ENCODE results near the gene SLCO4A1. TPM values are rescaled to one million over a fixed set of nuclear protein-coding genes. Genes with fewer than 3 reads are reported as not detected.

The SLCO4A1 gene
- total and polyA plus RNA-seq, 9 of the 15 experiments (the other 6 are each of a cell fraction or from before 2014, with no cell fraction given), result 1.6 to 21.9 (median 12.8) TPM

DNA sequence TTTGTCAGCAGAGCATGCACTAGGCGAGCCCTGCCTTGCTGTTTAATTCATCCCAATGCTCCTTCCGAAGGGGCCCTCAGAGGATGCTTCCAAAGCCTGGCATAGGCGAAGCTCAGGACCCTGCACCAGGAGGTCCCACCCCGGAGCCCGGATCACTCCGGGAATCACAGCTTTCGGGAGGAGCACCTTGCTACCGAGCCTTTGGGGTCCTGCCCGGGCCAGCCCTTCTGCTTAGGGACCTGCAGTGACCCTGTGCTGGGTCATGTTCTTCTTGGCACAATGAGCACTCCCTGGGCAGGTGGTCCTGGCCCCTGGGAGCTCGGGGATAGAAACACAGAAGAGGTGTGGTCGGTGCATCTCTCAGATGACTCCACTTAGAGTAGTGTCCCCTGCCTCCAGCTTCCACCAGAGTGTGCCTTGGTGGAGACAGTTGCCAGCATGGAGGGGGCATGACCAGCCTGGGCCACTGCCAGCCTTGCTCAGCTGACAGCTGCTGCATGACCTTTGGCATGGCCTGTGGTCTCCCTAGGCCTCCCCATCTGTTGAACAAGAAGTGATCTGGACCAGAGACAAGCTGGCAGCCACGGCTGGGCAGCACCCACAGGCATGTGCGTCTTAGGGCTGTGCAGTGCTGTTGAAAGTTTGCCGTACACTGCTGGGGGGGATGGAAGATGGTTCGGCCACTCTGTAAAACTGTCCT is 44.7 kb upstream of the SLCO4A1 start:
- no peak for FAIRE-seq
- Histone ChIP-seq H3K36me3 (ENCODE audit: control insufficient read depth, insufficient read depth, low read length) (no peaks in the 10 kb centered on the region), H3K9ac (ENCODE audit: insufficient read depth in 1 of 2, low read depth in 2 of 2, low read length in 2 of 2) (no peak overlapping the region), H3K9me3 (replicated peaks; ENCODE audit: control insufficient read depth, insufficient read depth, low read depth, low read length) (no peaks in the 10 kb centered on the region), H2AFZ (ENCODE audit: low read depth, low read length) (no peak overlapping the region), H4K20me1 (replicated peaks; ENCODE audit: control insufficient read depth, insufficient read depth, low read length) (peaks cover 11% of the 10 kb centered on the region; the same call in 1 of the 2 replicates), H3K4me2 (ENCODE audit: insufficient read depth, low read length) (no peak overlapping the region), H3K27me3 (ENCODE audit: control insufficient read depth in 2 of 2, insufficient read depth in 2 of 2, low read length in 2 of 2) (peaks cover 50 to 81% of the 10 kb centered on the region in 2 experiments), H3K4me1 (replicated peaks in 1 of 2; ENCODE audit: control insufficient read depth in 2 of 2, insufficient read depth in 2 of 2, low read length in 2 of 2) (peaks cover 17 to 35% of the 10 kb centered on the region in 2 experiments; a peak in 4 of 5 replicates), H3K27ac (ENCODE audit: extremely low read depth, low read depth, low read length) (no peak overlapping the region), H3K79me2 (ENCODE audit: control insufficient read depth, insufficient read depth, low read length) (no peaks in the 10 kb centered on the region), H3K4me3 (no peak overlapping the region), H3K9me1 (ENCODE audit: control insufficient read depth, insufficient read depth, low read length) (peaks cover 3% of the 10 kb centered on the region)
- DNase-seq (ENCODE audit: extremely low read depth in 1 of 4, low spot score in 3 of 4), result no peak
- POLR2A ChIA-PET, result interaction anchor here (0.6 kb wide), 1 partner anchor 190 kb away, joined by 3 read pairs; no protein-coding TSS in a partner anchor
- ATAC-seq, result no peak
- intact Hi-C loops (cut with micrococcal nuclease), result no loop called here
- no peak for TF ChIP-seq ZNF561 (CRISPR knock-in tag; conservative IDR thresholded peaks at IDR 0.05)
- TF ChIP-seq DMBX1 (CRISPR knock-in tag; IDR thresholded peaks at IDR 0.05; ENCODE audit: borderline replicate concordance), result no peak
- TF ChIP-seq NR3C1 (CRISPR knock-in tag; IDR thresholded peaks at IDR 0.05), result no peak
- no peak for TF ChIP-seq SNRNP70 (optimal IDR thresholded peaks at IDR 0.05; ENCODE audit: low read depth, low read length)
- TF ChIP-seq, protein P1, sequence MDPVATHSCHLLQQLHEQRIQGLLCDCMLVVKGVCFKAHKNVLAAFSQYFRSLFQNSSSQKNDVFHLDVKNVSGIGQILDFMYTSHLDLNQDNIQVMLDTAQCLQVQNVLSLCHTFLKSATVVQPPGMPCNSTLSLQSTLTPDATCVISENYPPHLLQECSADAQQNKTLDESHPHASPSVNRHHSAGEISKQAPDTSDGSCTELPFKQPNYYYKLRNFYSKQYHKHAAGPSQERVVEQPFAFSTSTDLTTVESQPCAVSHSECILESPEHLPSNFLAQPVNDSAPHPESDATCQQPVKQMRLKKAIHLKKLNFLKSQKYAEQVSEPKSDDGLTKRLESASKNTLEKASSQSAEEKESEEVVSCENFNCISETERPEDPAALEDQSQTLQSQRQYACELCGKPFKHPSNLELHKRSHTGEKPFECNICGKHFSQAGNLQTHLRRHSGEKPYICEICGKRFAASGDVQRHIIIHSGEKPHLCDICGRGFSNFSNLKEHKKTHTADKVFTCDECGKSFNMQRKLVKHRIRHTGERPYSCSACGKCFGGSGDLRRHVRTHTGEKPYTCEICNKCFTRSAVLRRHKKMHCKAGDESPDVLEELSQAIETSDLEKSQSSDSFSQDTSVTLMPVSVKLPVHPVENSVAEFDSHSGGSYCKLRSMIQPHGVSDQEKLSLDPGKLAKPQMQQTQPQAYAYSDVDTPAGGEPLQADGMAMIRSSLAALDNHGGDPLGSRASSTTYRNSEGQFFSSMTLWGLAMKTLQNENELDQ (CRISPR knock-in tag; IDR thresholded peaks at IDR 0.05; ENCODE audit: borderline replicate concordance), result no peak
- TF ChIP-seq SIX5 (IDR thresholded peaks at IDR 0.05; ENCODE audit: borderline replicate concordance in 1 of 2, insufficient read depth in 1 of 2, low read depth in 1 of 2, low read length in 2 of 2), result no peak
- TF ChIP-seq TEAD2 (tag; IDR thresholded peaks at IDR 0.05), result no peak
- no peak for TF ChIP-seq RAD21 (CRISPR knock-in tag; conservative IDR thresholded peaks at IDR 0.05 in 1 of 2, IDR thresholded peaks at IDR 0.05 in 1 of 2)
- TF ChIP-seq, protein P2, sequence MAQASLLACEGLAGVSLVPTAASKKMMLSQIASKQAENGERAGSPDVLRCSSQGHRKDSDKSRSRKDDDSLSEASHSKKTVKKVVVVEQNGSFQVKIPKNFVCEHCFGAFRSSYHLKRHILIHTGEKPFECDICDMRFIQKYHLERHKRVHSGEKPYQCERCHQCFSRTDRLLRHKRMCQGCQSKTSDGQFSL (CRISPR knock-in tag; IDR thresholded peaks at IDR 0.05), result no peak
- TF ChIP-seq, protein P2 (tag; IDR thresholded peaks at IDR 0.05), result no peak
- TF ChIP-seq TRIM24 (IDR thresholded peaks at IDR 0.05), result no peak
- TF ChIP-seq ZNF282 (CRISPR knock-in tag; IDR thresholded peaks at IDR 0.05), result no peak
- no peak for TF ChIP-seq MECOM (CRISPR knock-in tag; IDR thresholded peaks at IDR 0.05)
- TF ChIP-seq, protein P3, sequence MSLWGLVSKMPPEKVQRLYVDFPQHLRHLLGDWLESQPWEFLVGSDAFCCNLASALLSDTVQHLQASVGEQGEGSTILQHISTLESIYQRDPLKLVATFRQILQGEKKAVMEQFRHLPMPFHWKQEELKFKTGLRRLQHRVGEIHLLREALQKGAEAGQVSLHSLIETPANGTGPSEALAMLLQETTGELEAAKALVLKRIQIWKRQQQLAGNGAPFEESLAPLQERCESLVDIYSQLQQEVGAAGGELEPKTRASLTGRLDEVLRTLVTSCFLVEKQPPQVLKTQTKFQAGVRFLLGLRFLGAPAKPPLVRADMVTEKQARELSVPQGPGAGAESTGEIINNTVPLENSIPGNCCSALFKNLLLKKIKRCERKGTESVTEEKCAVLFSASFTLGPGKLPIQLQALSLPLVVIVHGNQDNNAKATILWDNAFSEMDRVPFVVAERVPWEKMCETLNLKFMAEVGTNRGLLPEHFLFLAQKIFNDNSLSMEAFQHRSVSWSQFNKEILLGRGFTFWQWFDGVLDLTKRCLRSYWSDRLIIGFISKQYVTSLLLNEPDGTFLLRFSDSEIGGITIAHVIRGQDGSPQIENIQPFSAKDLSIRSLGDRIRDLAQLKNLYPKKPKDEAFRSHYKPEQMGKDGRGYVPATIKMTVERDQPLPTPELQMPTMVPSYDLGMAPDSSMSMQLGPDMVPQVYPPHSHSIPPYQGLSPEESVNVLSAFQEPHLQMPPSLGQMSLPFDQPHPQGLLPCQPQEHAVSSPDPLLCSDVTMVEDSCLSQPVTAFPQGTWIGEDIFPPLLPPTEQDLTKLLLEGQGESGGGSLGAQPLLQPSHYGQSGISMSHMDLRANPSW (CRISPR knock-in tag; IDR thresholded peaks at IDR 0.05), result no peak
- TF ChIP-seq ZNF79 (CRISPR knock-in tag; IDR thresholded peaks at IDR 0.05; ENCODE audit: low read depth), result no peak
- no peak for TF ChIP-seq U2AF2 (optimal IDR thresholded peaks at IDR 0.05; ENCODE audit: low read depth, low read length)
- BruUV-seq (replicated peaks), result no TSS peak
- CTCF ChIA-PET (ENCODE audit: low intra/inter-chr PET ratio), result no interaction called here
- in situ Hi-C loops (cut with MboI), result no loop called here
- 2% methylated on average over 15 of the region's 15 CpGs for WGBS (ENCODE audit: insufficient coverage, low coverage, missing lambda C conversion rate)

Data from K562 (cell line).